Brain microvascular endothelial cell (primary cell): ENCODE results near the gene FRYL.
"Not testable (repeated sequence)": the region's sequence is repeated elsewhere in the genome, so short reads cannot be mapped to it uniquely, and the experiment has no call there.

Experiments
- DNase-seq: peaks from one replicate; pipeline ENCODE4 v3.0.0-alpha.2; 2020
- H3K27ac ChIP-seq: fragments of 250-450 bp; sonication (Bioruptor Pico); 2 replicates; pipeline ENCODE4 v1.5.1; 2020; ENCODE audit warnings: mild to moderate bottlenecking, moderate library complexity
- H3K27me3 ChIP-seq: fragments of 250-450 bp; sonication (Bioruptor Pico); replicated peaks from 2 replicates; pipeline ENCODE4 v1.5.1; 2020; ENCODE audit warnings: mild to moderate bottlenecking
- H3K36me3 ChIP-seq: fragments of 250-450 bp; sonication (Bioruptor Pico); replicated peaks from 2 replicates; pipeline ENCODE4 v1.5.1; 2020; ENCODE audit warnings: mild to moderate bottlenecking
- H3K4me3 ChIP-seq: 2 replicates; pipeline ENCODE4 v1.5.1; 2011; ENCODE audit warnings: low read depth, mild to moderate bottlenecking, control low read depth, low read length, moderate library complexity
- in situ Hi-C: cut with HindIII; loops from 2 replicates; pipeline ENCODE4 v1.10.0; 2017; ENCODE audit warnings: low sequenced_read_pairs, low pct_ligation_motif_present
- TF ChIP-seq, protein P1 (sequence below): IDR thresholded peaks from 2 replicates; pipeline ENCODE4 v1.5.1; 2011; ENCODE audit warnings: low read depth, mild to moderate bottlenecking, moderate library complexity, low read length, control low read depth, inconsistent platforms; ENCODE audit errors: missing control alignments

FRYL gene

DNA sequence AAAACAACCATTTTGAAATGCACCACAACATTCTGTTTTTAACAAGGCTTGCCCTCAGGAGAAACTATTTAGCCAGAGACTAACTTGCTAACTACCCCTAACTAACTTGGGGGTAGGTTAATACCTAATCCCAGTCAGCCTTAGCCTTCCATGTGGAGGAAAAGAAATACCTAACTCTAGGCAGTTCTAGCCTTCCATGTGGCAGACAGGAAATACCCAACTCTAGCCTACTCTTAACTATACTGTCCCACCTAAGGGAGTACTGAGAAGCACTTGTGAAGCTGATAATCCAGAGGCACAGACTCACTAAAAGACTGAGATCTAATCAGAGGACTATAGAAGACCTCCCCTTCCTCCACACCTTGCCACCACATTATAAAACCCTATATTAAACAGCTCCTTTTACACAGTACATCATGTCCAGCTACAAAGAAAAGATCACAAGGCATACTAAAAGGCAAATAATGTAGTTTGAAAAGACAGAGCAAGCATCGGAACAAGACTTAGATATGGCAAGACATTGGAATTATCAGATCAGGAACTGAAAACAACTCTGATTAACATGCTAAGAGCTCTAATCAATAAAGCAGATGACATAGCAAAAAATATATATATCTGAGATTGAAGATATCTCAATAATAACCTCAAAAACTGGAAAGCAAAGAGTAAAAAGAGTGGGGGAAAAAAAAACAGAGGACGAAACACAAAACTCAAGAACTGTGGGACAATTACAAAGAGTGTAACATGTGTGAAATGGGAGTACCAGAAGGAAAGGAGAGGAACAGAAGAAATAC, 52.2 kb downstream of the FRYL start:
- no peaks in the 10 kb centered on the region for H3K36me3 ChIP-seq
- H3K27me3 ChIP-seq: no peaks in the 10 kb centered on the region
- TF ChIP-seq, protein P1, sequence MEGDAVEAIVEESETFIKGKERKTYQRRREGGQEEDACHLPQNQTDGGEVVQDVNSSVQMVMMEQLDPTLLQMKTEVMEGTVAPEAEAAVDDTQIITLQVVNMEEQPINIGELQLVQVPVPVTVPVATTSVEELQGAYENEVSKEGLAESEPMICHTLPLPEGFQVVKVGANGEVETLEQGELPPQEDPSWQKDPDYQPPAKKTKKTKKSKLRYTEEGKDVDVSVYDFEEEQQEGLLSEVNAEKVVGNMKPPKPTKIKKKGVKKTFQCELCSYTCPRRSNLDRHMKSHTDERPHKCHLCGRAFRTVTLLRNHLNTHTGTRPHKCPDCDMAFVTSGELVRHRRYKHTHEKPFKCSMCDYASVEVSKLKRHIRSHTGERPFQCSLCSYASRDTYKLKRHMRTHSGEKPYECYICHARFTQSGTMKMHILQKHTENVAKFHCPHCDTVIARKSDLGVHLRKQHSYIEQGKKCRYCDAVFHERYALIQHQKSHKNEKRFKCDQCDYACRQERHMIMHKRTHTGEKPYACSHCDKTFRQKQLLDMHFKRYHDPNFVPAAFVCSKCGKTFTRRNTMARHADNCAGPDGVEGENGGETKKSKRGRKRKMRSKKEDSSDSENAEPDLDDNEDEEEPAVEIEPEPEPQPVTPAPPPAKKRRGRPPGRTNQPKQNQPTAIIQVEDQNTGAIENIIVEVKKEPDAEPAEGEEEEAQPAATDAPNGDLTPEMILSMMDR: no peak
- in situ Hi-C loops: no loop called here
- DNase-seq: no peak
- no peak overlapping the region for H3K4me3 ChIP-seq
- H3K27ac ChIP-seq: no peak overlapping the region

GRCh38 chr4:48725414-48725813, 54.7 kb downstream of the FRYL start:
- H3K36me3 ChIP-seq: no peaks in the 10 kb centered on the region
- no peaks in the 10 kb centered on the region for H3K27me3 ChIP-seq
- DNase-seq: no peak
- TF ChIP-seq, protein P1: no peak
- H3K27ac ChIP-seq: no peak overlapping the region
- in situ Hi-C loops: no loop called here
- no peak overlapping the region for H3K4me3 ChIP-seq

GRCh38 chr4:48722509-48723446, 57.3 kb downstream of the FRYL start:
- in situ Hi-C loops: no loop called here
- H3K4me3 ChIP-seq: no peak overlapping the region
- DNase-seq: no peak
- no peak overlapping the region for H3K27ac ChIP-seq
- no peaks in the 10 kb centered on the region for H3K36me3 ChIP-seq
- H3K27me3 ChIP-seq: no peaks in the 10 kb centered on the region
- TF ChIP-seq, protein P1: no peak

- TF ChIP-seq, protein P1: no peak
- DNase-seq: no peak
- no peaks in the 10 kb centered on the region for H3K36me3 ChIP-seq
- no peak overlapping the region for H3K27ac ChIP-seq
- no peaks in the 10 kb centered on the region for H3K27me3 ChIP-seq
- in situ Hi-C loops: no loop called here
- no peak overlapping the region for H3K4me3 ChIP-seq
These were observed 59.6 kb downstream of the FRYL start for GRCh38 chr4:48720459-48720858.

GRCh38 chr4:48718818-48719465, 61.1 kb downstream of the FRYL start:
- in situ Hi-C loops: no loop called here
- no peaks in the 10 kb centered on the region for H3K27me3 ChIP-seq
- TF ChIP-seq, protein P1: no peak
- no peak for DNase-seq
- H3K36me3 ChIP-seq: no peaks in the 10 kb centered on the region
- no peak overlapping the region for H3K27ac ChIP-seq
- H3K4me3 ChIP-seq: no peak overlapping the region

- in situ Hi-C loops, H3K27ac ChIP-seq, DNase-seq, H3K36me3 ChIP-seq, H3K4me3 ChIP-seq, H3K27me3 ChIP-seq: not testable (repeated sequence)
These were observed 63.8 kb downstream of the FRYL start for GRCh38 chr4:48716285-48716684.
